Peyer's patch (tissue), 4 donors: Measurements from ENCODE around the gene CEMIP2. TPM values are rescaled to one million over a fixed set of nuclear protein-coding genes. Genes with fewer than 3 reads are reported as not detected.
"Not testable (repeated sequence)": the region's sequence is repeated elsewhere in the genome, so short reads cannot be mapped to it uniquely, and the experiment has no call there.

Experiments
- DNase-seq, 3 donors: peaks; one replicate each; pipeline ENCODE4 v3.0.0-alpha.2; 2017 to 2019
- H3K27ac ChIP-seq, 4 donors: fragments of 200-600 bp; sonication (generic); one replicate each; pipeline ENCODE4 v1.5.1; 2016 to 2019
- H3K27me3 ChIP-seq, 2 donors: fragments of 200-600 bp; sonication (generic); one replicate each; pipeline ENCODE4 v1.5.1; 2019
- H3K36me3 ChIP-seq, 3 donors: fragments of 200-600 bp; sonication (generic); one replicate each; pipeline ENCODE4 v1.5.1; 2016 to 2019
- H3K4me1 ChIP-seq, 4 donors: fragments of 200-600 bp; sonication (generic); one replicate each; pipeline ENCODE4 v1.5.1; 2016 to 2019
- H3K4me3 ChIP-seq, 4 donors: fragments of 200-600 bp; sonication (generic); 1 replicate in 3 of 4; 2 replicates in 1 of 4; pipeline ENCODE4 v1.5.1; 2016 to 2019; ENCODE audit warnings: mild to moderate bottlenecking in 1 of 4
- H3K9me3 ChIP-seq, 4 donors: fragments of 200-600 bp; sonication (generic); one replicate each; pipeline ENCODE4 v1.5.1; 2016 to 2019; ENCODE audit warnings: mild to moderate bottlenecking in 1 of 4
- CTCF ChIP-seq, 6 experiments: fragments of 450-650 bp in 4 of 6; fragments of 200-600 bp in 2 of 6; sonication (generic) in 1 of 6; IDR thresholded peaks; one replicate each; pipeline ENCODE4 v1.5.1; 2017 to 2019; ENCODE audit warnings: antibody characterized with exemption in 6 of 6, mild to moderate bottlenecking in 3 of 6, moderate library complexity in 1 of 6
- POLR2A ChIP-seq, 2 donors: fragments of 450-650 bp; IDR thresholded peaks; one replicate each; pipeline ENCODE4 v1.5.1; 2017; ENCODE audit warnings: antibody characterized with exemption in 2 of 2, mild to moderate bottlenecking in 2 of 2, moderate library complexity in 2 of 2
- total RNA-seq, 4 donors: library from RNA; depleted of rRNA; stranded (reverse); fragments of >200 nt; gene quantifications; one replicate each; pipeline ENCODE4 v1.1.0, GENCODE V29; 2016

The CEMIP2 gene
- total RNA-seq, 4 donors from 2014 or later, result 79.2 to 243 (median 215) TPM

GRCh38 chr9:71697882-71698281, 70.4 kb downstream of the CEMIP2 start:
- TF ChIP-seq CTCF (IDR thresholded peaks at IDR 0.05), result no peak
- TF ChIP-seq POLR2A (IDR thresholded peaks at IDR 0.05), result no peak
- Histone ChIP-seq H3K36me3 (peaks cover 0 to 96% (median 0%) of the 10 kb centered on the region in 3 donors), H3K27ac (no peak overlapping the region), H3K9me3 (no peaks in the 10 kb centered on the region), H3K27me3 (no peaks in the 10 kb centered on the region), H3K4me3 (no peak overlapping the region), H3K4me1 (no peaks in the 10 kb centered on the region)
- no peak for DNase-seq

GRCh38 chr9:71694332-71694731, 74.0 kb downstream of the CEMIP2 start:
- H3K27me3 ChIP-seq, result no peaks in the 10 kb centered on the region
- H3K9me3 ChIP-seq, result no peaks in the 10 kb centered on the region
- TF ChIP-seq CTCF (IDR thresholded peaks at IDR 0.05), result no peak
- TF ChIP-seq POLR2A (IDR thresholded peaks at IDR 0.05), result no peak
- H3K4me1 ChIP-seq, result no peaks in the 10 kb centered on the region
- peaks cover 0 to 89% (median 0%) of the 10 kb centered on the region in 3 donors for H3K36me3 ChIP-seq
- H3K4me3 ChIP-seq, result no peak overlapping the region
- H3K27ac ChIP-seq, result no peak overlapping the region
- no peak for DNase-seq

GRCh38 chr9:71693607-71694006, 74.7 kb downstream of the CEMIP2 start:
- no peaks in the 10 kb centered on the region for H3K9me3 ChIP-seq
- H3K36me3 ChIP-seq, result peaks cover 0 to 89% (median 0%) of the 10 kb centered on the region in 3 donors
- H3K27me3 ChIP-seq, result no peaks in the 10 kb centered on the region
- no peak for DNase-seq
- H3K27ac ChIP-seq, result no peak overlapping the region
- H3K4me1 ChIP-seq, result no peaks in the 10 kb centered on the region
- no peak overlapping the region for H3K4me3 ChIP-seq
- no peak for TF ChIP-seq POLR2A (IDR thresholded peaks at IDR 0.05)
- TF ChIP-seq CTCF (IDR thresholded peaks at IDR 0.05), result no peak

GRCh38 chr9:71692337-71692736, 76.0 kb downstream of the CEMIP2 start:
- TF ChIP-seq POLR2A (IDR thresholded peaks at IDR 0.05), result no peak
- TF ChIP-seq CTCF (IDR thresholded peaks at IDR 0.05), result no peak
- Histone ChIP-seq H3K9me3 (no peaks in the 10 kb centered on the region), H3K36me3 (peaks cover 0 to 87% (median 0%) of the 10 kb centered on the region in 3 donors), H3K27me3 (no peaks in the 10 kb centered on the region), H3K4me1 (no peaks in the 10 kb centered on the region), H3K4me3 (no peak overlapping the region), H3K27ac (no peak overlapping the region)
- DNase-seq, result no peak

- H3K27me3 ChIP-seq, DNase-seq, H3K4me3 ChIP-seq, H3K4me1 ChIP-seq, H3K27ac ChIP-seq, H3K9me3 ChIP-seq: not testable (repeated sequence)
- peaks cover 0 to 80% (median 0%) of the 10 kb centered on the region in 3 donors for H3K36me3 ChIP-seq
Observed at GRCh38 chr9:71691576-71691975, 76.7 kb downstream of the CEMIP2 start.

- Histone ChIP-seq H3K4me3 (no peak overlapping the region), H3K36me3 (peaks cover 0 to 79% (median 0%) of the 10 kb centered on the region in 3 donors), H3K9me3 (no peaks in the 10 kb centered on the region), H3K27me3 (no peaks in the 10 kb centered on the region), H3K4me1 (no peaks in the 10 kb centered on the region), H3K27ac (no peak overlapping the region)
- no peak for DNase-seq
- TF ChIP-seq CTCF (IDR thresholded peaks at IDR 0.05), result no peak
- no peak for TF ChIP-seq POLR2A (IDR thresholded peaks at IDR 0.05)
Observed at GRCh38 chr9:71690689-71691435, 77.5 kb downstream of the CEMIP2 start.
